Activated B cell treated with CpG ODN at 0.5 μM for 24 hours (primary cell): Measurements from ENCODE around the gene ABCA10. TPM values are rescaled to one million over a fixed set of nuclear protein-coding genes. Genes with fewer than 3 reads are reported as not detected.
"Not testable (repeated sequence)": the region's sequence is repeated elsewhere in the genome, so short reads cannot be mapped to it uniquely, and the experiment has no call there.

Source experiments
- ATAC-seq: fragments of 200-7000 bp; cut with Tn5 transposase; one replicate; pipeline ENCODE4 v1.10.0; 2021; ENCODE audit warnings: low read depth, mild to moderate bottlenecking, moderate library complexity
- CTCF ChIA-PET: fragments of 350-600 bp; sonication (Branson Sonifier 250); formaldehyde crosslinking; loops from one replicate; lab custom pipeline; 2021; ENCODE audit warnings: antibody characterized with exemption; lab: Charles Lee
- POLR2A ChIA-PET: fragments of 350-600 bp; sonication (Branson Sonifier 250); formaldehyde crosslinking; loops from one replicate; lab custom pipeline; 2021; ENCODE audit warnings: antibody characterized with exemption; lab: Charles Lee
- DNase-seq: peaks from one replicate; pipeline ENCODE4 v3.0.0; 2022
- H3K27ac Mint-ChIP-seq: one replicate; pipeline ENCODE4 v1.8.0; 2020; ENCODE audit warnings: mixed read lengths
- H3K27me3 Mint-ChIP-seq: one replicate; pipeline ENCODE4 v1.8.0; 2021; ENCODE audit warnings: mixed read lengths
- H3K36me3 Mint-ChIP-seq: one replicate; pipeline ENCODE4 v1.8.0; 2021; ENCODE audit warnings: low read depth, mixed read lengths
- H3K4me1 Mint-ChIP-seq: one replicate; pipeline ENCODE4 v1.8.0; 2021; ENCODE audit warnings: mixed read lengths
- H3K4me3 Mint-ChIP-seq: one replicate; pipeline ENCODE4 v1.8.0; 2020; ENCODE audit warnings: mild to moderate bottlenecking, mixed read lengths
- H3K9me3 Mint-ChIP-seq: one replicate; pipeline ENCODE4 v1.8.0; 2020; ENCODE audit warnings: mixed read lengths
- CTCF ChIP-seq: fragments of 200-600 bp; IDR thresholded peaks from one replicate; pipeline ENCODE4 v1.8.0; 2022; ENCODE audit warnings: antibody characterized with exemption, mild to moderate bottlenecking
- intact Hi-C: fragments of 100-400 bp; cut with micrococcal nuclease; formaldehyde crosslinking; loops from one replicate; pipeline ENCODE4 v1.15.1; 2024
- total RNA-seq: library from RNA; stranded (reverse); gene quantifications from 2 replicates; pipeline ENCODE4 v1.2.3, GENCODE V29; 2022

Gene ABCA10
- total RNA-seq, 1 donor from 2014 or later = 1.8 TPM

DNA sequence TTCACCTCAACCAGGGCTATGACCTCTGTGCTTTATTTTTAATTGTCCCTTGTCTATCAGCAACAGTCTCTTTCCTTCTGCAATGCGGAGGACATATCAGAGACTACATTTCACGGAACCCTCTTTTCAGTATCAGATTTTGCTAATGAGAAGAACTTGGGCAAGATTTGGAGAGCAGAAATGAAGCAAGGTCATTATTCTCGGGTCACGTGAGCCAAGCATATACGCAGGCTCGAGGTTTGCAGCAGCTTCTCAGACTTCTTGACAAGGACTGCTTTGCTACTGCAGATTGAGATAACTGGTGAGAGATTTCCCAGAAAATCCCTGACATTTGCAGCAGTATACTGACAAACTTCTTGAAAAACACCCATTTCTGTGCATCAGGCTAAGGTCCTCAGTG is 30.4 kb downstream of the ABCA10 start:
- Mint-ChIP-seq H3K4me3 (no peak overlapping the region), H3K27ac (no peak overlapping the region), H3K4me1 (no peaks in the 10 kb centered on the region), H3K36me3 (no peaks in the 10 kb centered on the region), H3K27me3 (no peaks in the 10 kb centered on the region), H3K9me3 (peaks cover 2% of the 10 kb centered on the region)
- ATAC-seq = no peak
- intact Hi-C loops = no loop called here
- POLR2A ChIA-PET = no interaction called here
- TF ChIP-seq CTCF = no peak
- CTCF ChIA-PET = no interaction called here
- DNase-seq = no peak

DNA sequence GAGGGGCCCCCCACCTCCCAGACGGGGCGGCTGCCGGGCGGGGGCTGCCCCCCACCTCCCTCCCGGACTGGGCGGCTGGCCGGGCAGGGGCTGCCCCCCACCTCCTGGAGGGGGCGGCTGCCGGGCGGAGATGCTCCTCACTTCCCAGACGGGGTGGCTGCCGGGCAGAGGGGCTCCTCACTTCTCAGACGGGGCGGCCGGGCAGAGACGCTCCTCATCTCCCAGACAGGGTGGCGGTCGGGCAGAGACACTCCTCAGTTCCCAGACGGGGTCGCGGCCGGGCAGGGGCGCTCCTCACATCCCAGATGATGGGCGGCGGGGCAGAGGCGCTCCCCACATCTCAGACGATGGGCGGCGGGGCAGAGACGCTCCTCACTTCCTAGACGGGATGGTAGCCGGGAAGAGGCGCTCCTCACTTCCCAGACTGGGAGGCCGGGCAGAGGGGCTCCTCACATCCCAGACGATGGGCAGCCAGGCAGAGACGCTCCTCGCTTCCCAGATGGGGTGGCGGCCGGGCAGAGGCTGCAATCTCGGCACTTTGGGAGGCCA is 32.4 kb downstream of the ABCA10 start:
- POLR2A ChIA-PET, CTCF ChIA-PET, H3K4me3 Mint-ChIP-seq, ATAC-seq, intact Hi-C loops, H3K27me3 Mint-ChIP-seq, DNase-seq, H3K9me3 Mint-ChIP-seq, H3K36me3 Mint-ChIP-seq, H3K4me1 Mint-ChIP-seq, H3K27ac Mint-ChIP-seq: not testable (repeated sequence)

DNA sequence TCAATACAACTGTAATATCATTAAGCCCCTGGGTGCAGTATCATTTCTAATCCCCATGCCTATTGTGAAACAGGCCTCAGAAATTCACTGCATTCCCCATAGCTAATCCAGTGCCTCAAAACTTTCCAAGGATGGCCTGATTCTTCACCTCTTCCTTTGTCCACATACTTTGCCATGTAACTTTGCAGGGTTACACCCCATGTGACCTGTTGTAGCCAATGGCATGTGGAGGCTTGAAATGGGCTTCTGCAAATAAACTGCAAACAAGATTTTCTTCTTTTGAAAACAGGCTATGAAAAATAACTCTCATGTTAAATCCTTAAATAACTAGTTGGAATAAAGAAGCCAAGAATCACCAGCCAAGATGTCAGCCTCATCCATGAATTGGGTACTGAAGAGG is 35.9 kb downstream of the ABCA10 start:
- CTCF ChIA-PET = no interaction called here
- no peak overlapping the region for H3K4me3 Mint-ChIP-seq
- no peak for ATAC-seq
- no peak for DNase-seq
- H3K27ac Mint-ChIP-seq = no peak overlapping the region
- no peaks in the 10 kb centered on the region for H3K27me3 Mint-ChIP-seq
- H3K36me3 Mint-ChIP-seq = no peaks in the 10 kb centered on the region
- POLR2A ChIA-PET = no interaction called here
- intact Hi-C loops = no loop called here
- no peaks in the 10 kb centered on the region for H3K4me1 Mint-ChIP-seq
- H3K9me3 Mint-ChIP-seq = peaks cover 2% of the 10 kb centered on the region
- TF ChIP-seq CTCF = no peak

DNA sequence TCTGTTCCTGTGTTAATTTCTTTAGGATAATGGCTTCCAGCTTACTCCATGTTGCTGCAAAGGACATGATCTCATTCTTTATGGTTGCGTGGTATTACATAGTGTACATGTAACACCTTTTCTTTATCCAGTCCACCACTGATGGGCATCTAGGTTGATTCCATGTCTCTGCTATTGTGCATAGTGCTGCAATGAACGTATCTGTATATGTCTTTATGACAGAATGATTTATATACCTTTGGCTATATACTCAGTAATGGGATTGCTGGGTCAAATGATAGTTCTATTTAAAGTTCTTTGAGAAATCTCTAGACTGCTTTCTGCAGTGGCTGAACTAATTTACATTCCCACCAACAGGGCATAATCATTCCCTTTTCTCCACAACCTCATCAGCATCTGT is 39.8 kb downstream of the ABCA10 start:
- intact Hi-C loops = no loop called here
- Mint-ChIP-seq H3K4me3 (no peak overlapping the region), H3K4me1 (no peaks in the 10 kb centered on the region), H3K27me3 (no peaks in the 10 kb centered on the region), H3K27ac (no peak overlapping the region), H3K9me3 (no peaks in the 10 kb centered on the region), H3K36me3 (no peaks in the 10 kb centered on the region)
- ATAC-seq (no peak), DNase-seq (no peak)
- ChIA-PET CTCF (no interaction called here), POLR2A (no interaction called here)
- no peak for TF ChIP-seq CTCF

GRCh38 chr17:69188064-69188463 is 40.6 kb downstream of the ABCA10 start:
- no peak for ATAC-seq
- no peak overlapping the region for H3K27ac Mint-ChIP-seq
- no peak for TF ChIP-seq CTCF

GRCh38 chr17:69187294-69187693 is 41.3 kb downstream of the ABCA10 start:
- Mint-ChIP-seq H3K27me3 (no peaks in the 10 kb centered on the region), H3K27ac (no peak overlapping the region), H3K36me3 (no peaks in the 10 kb centered on the region), H3K4me3 (no peak overlapping the region), H3K4me1 (no peaks in the 10 kb centered on the region), H3K9me3 (no peaks in the 10 kb centered on the region)
- DNase-seq (no peak), ATAC-seq (no peak)
- CTCF ChIA-PET = no interaction called here
- no peak for TF ChIP-seq CTCF
- POLR2A ChIA-PET = no interaction called here
- intact Hi-C loops = no loop called here

More at GRCh38 chr17:69188064-69188463, 40.6 kb downstream of the ABCA10 start:
- Mint-ChIP-seq H3K36me3 (no peaks in the 10 kb centered on the region), H3K27me3 (no peaks in the 10 kb centered on the region), H3K9me3 (no peaks in the 10 kb centered on the region), H3K4me1 (no peaks in the 10 kb centered on the region), H3K4me3 (no peak overlapping the region)
- intact Hi-C loops = no loop called here
- DNase-seq = no peak
- CTCF ChIA-PET = no interaction called here
- POLR2A ChIA-PET = no interaction called here
